Measurements from ENCODE around the gene TLE2.
A peak's percentile ranks its signal among the peaks of the same experiment; 100 is the strongest.

Gene TLE2

GRCh38 chr19:2963122-2963521, 66.0 kb downstream of the TLE2 start:
- TF ChIP-seq CTCF (IDR thresholded peaks at IDR 0.05), result no peak
- DNase-seq (ENCODE audit: low spot score), result no peak
- no peak overlapping the region for H3K4me3 ChIP-seq
- no peak overlapping the region for H3K27ac ChIP-seq

- no peak for DNase-seq (ENCODE audit: low spot score)
These were observed 66.9 kb downstream of the TLE2 start for GRCh38 chr19:2962018-2962670.

GRCh38 chr19:2960120-2960519, 69.0 kb downstream of the TLE2 start:
- Histone ChIP-seq H3K4me3 (no peak overlapping the region), H3K27ac (no peak overlapping the region)
- TF ChIP-seq CTCF (IDR thresholded peaks at IDR 0.05), result no peak
- no peak for DNase-seq (ENCODE audit: low spot score)

More at GRCh38 chr19:2962018-2962670, 66.9 kb downstream of the TLE2 start:
- peak; percentile 54 for TF ChIP-seq CTCF (IDR thresholded peaks at IDR 0.05)
- Histone ChIP-seq H3K27ac (no peak overlapping the region), H3K4me3 (peak overlapping the region; percentile 43)

GRCh38 chr19:2957160-2957559, 71.9 kb downstream of the TLE2 start:
- no peak for DNase-seq (ENCODE audit: low spot score)
- Histone ChIP-seq H3K27ac (no peak overlapping the region), H3K4me3 (no peak overlapping the region)
- TF ChIP-seq CTCF (IDR thresholded peaks at IDR 0.05), result no peak

GRCh38 chr19:2952953-2953481, 76.1 kb downstream of the TLE2 start:
- no peak for DNase-seq (ENCODE audit: low spot score)
- Histone ChIP-seq H3K4me3 (no peak overlapping the region), H3K27ac (no peak overlapping the region)
- no peak for TF ChIP-seq CTCF (IDR thresholded peaks at IDR 0.05)

GRCh38 chr19:2950286-2951124, 78.6 kb downstream of the TLE2 start:
- TF ChIP-seq CTCF (IDR thresholded peaks at IDR 0.05), result no peak
- Histone ChIP-seq H3K4me3 (peak overlapping the region; percentile 78), H3K27ac (peak overlapping the region; percentile 94 to 97)
- peak; percentile 100 for DNase-seq (ENCODE audit: low spot score)
